Activated CD8-positive, alpha-beta T cell treated with anti-CD3 and anti-CD28 coated beads for 36 hours (primary cell): Measurements from ENCODE around the gene BCAS1. TPM values are rescaled to one million over a fixed set of nuclear protein-coding genes. Genes with fewer than 3 reads are reported as not detected.

Experiments used
- ATAC-seq: fragments of 200-7000 bp; cut with Tn5 transposase; one replicate; pipeline ENCODE4 v1.10.0; 2021; ENCODE audit warnings: mild to moderate bottlenecking, moderate library complexity
- CTCF ChIA-PET: fragments of 350-600 bp; sonication (Branson Sonifier 250); formaldehyde crosslinking; loops from one replicate; lab custom pipeline; 2021; ENCODE audit warnings: antibody characterized with exemption; lab: Charles Lee
- POLR2A ChIA-PET: fragments of 350-600 bp; sonication (Branson Sonifier 250); formaldehyde crosslinking; loops from one replicate; lab custom pipeline; 2021; ENCODE audit warnings: antibody characterized with exemption; lab: Charles Lee
- DNase-seq: peaks from one replicate; pipeline ENCODE4 v3.0.0-alpha.2; 2020
- H3K27ac Mint-ChIP-seq: one replicate; pipeline ENCODE4 v1.8.0; 2021; ENCODE audit warnings: mild to moderate bottlenecking, mixed read lengths
- H3K27me3 Mint-ChIP-seq: one replicate; pipeline ENCODE4 v1.8.0; 2021; ENCODE audit warnings: mixed read lengths
- H3K36me3 Mint-ChIP-seq: one replicate; pipeline ENCODE4 v1.8.0; 2021; ENCODE audit warnings: low read depth, mixed read lengths
- H3K4me1 Mint-ChIP-seq: one replicate; pipeline ENCODE4 v1.8.0; 2021; ENCODE audit warnings: low read depth, mixed read lengths
- H3K4me3 Mint-ChIP-seq: one replicate; pipeline ENCODE4 v1.8.0; 2021; ENCODE audit warnings: mild to moderate bottlenecking, moderate library complexity, mixed read lengths
- H3K9me3 Mint-ChIP-seq: one replicate; pipeline ENCODE4 v1.8.0; 2021; ENCODE audit warnings: mixed read lengths
- CTCF ChIP-seq: fragments of 200-600 bp; IDR thresholded peaks from one replicate; pipeline ENCODE4 v1.8.0; 2022; ENCODE audit warnings: antibody characterized with exemption, mild to moderate bottlenecking
- intact Hi-C: fragments of 100-400 bp; cut with micrococcal nuclease; formaldehyde crosslinking; loops from one replicate; pipeline ENCODE4 v1.10.0; 2022
- total RNA-seq, 2 experiments: library from RNA; stranded (reverse); gene quantifications; one replicate each; pipeline ENCODE4 v1.2.3, GENCODE V29; 2021

The BCAS1 gene
- total RNA-seq, 2 experiments from 2014 or later: 0.09 TPM; not detected in 1

GRCh38 chr20:53939190-53939571 is 131.2 kb downstream of the BCAS1 start:
- Mint-ChIP-seq H3K4me3 (no peak overlapping the region), H3K36me3 (no peaks in the 10 kb centered on the region), H3K27me3 (no peaks in the 10 kb centered on the region), H3K27ac (peak overlapping the region; percentile 22), H3K9me3 (no peaks in the 10 kb centered on the region), H3K4me1 (peaks cover 50% of the 10 kb centered on the region)
- no peak for ATAC-seq
- ChIA-PET CTCF (interaction anchor here (0.7 to 9.9 kb wide), 35 partner anchors 9 to 524 kb away, joined by 3 to 65 read pairs (median 6); no protein-coding TSS in a partner anchor), POLR2A (interaction anchor here (0.5 to 1.4 kb wide), 3 partner anchors 32 to 1302 kb away, joined by 3 to 5 read pairs (median 3); no protein-coding TSS in a partner anchor)
- TF ChIP-seq CTCF: no peak
- intact Hi-C loops: loop anchor here (5.0 kb wide), 1 partner anchor 187 kb away; no protein-coding TSS in a partner anchor
- no peak for DNase-seq

GRCh38 chr20:53938739-53939138 is 131.7 kb downstream of the BCAS1 start:
- ATAC-seq (no peak), DNase-seq (no peak)
- H3K36me3 Mint-ChIP-seq: no peaks in the 10 kb centered on the region
- ChIA-PET POLR2A (interaction anchor here (1.0 to 1.4 kb wide), 3 partner anchors 9 to 366 kb away, joined by 3 to 5 read pairs (median 4); no protein-coding TSS in a partner anchor), CTCF (interaction anchor here (0.8 to 9.9 kb wide), 9 partner anchors 9 to 367 kb away, joined by 3 to 65 read pairs (median 9); no protein-coding TSS in a partner anchor)
- TF ChIP-seq CTCF: no peak
- peaks cover 2% of the 10 kb centered on the region for H3K9me3 Mint-ChIP-seq
- intact Hi-C loops: loop anchor here (5.0 kb wide), 1 partner anchor 186 kb away; no protein-coding TSS in a partner anchor
- no peak overlapping the region for H3K4me3 Mint-ChIP-seq
- peaks cover 50% of the 10 kb centered on the region for H3K4me1 Mint-ChIP-seq
- no peak overlapping the region for H3K27ac Mint-ChIP-seq
- H3K27me3 Mint-ChIP-seq: no peaks in the 10 kb centered on the region

- H3K4me1 Mint-ChIP-seq: peaks cover 54% of the 10 kb centered on the region
- no peaks in the 10 kb centered on the region for H3K36me3 Mint-ChIP-seq
- H3K27ac Mint-ChIP-seq: no peak overlapping the region
- intact Hi-C loops: loop anchor here (5.0 kb wide), 1 partner anchor 186 kb away; no protein-coding TSS in a partner anchor
- peaks cover 2% of the 10 kb centered on the region for H3K9me3 Mint-ChIP-seq
- no peak for ATAC-seq
- no peaks in the 10 kb centered on the region for H3K27me3 Mint-ChIP-seq
- ChIA-PET CTCF (interaction anchor here (0.8 to 9.9 kb wide), 6 partner anchors 8 to 360 kb away, joined by 3 to 65 read pairs (median 3); no protein-coding TSS in a partner anchor), POLR2A (interaction anchor here (1.0 to 1.1 kb wide), 2 partner anchors 10 to 365 kb away, joined by 3 to 4 read pairs; no protein-coding TSS in a partner anchor)
- no peak overlapping the region for H3K4me3 Mint-ChIP-seq
- no peak for DNase-seq
- TF ChIP-seq CTCF: no peak
Measured at GRCh38 chr20:53937929-53938367, 132.4 kb downstream of the BCAS1 start.

- H3K36me3 Mint-ChIP-seq: no peaks in the 10 kb centered on the region
- no peak for TF ChIP-seq CTCF
- peaks cover 2% of the 10 kb centered on the region for H3K9me3 Mint-ChIP-seq
- H3K4me3 Mint-ChIP-seq: no peak overlapping the region
- ChIA-PET POLR2A (interaction anchor here (0.6 kb wide), 1 partner anchor 268 kb away, joined by 3 read pairs; no protein-coding TSS in a partner anchor), CTCF (interaction anchor here (0.9 to 9.9 kb wide), 4 partner anchors 22 to 359 kb away, joined by 3 to 65 read pairs (median 3); no protein-coding TSS in a partner anchor)
- DNase-seq (no peak), ATAC-seq (no peak)
- H3K4me1 Mint-ChIP-seq: peaks cover 54% of the 10 kb centered on the region
- H3K27ac Mint-ChIP-seq: no peak overlapping the region
- intact Hi-C loops: loop anchor here (5.0 kb wide), 1 partner anchor 185 kb away; no protein-coding TSS in a partner anchor
- no peaks in the 10 kb centered on the region for H3K27me3 Mint-ChIP-seq
Measured at GRCh38 chr20:53937339-53937741, 133.1 kb downstream of the BCAS1 start.
